ES-I3 (cell line): ENCODE measurements around the gene ZNF837.
"Not testable (repeated sequence)": the region's sequence is repeated elsewhere in the genome, so short reads cannot be mapped to it uniquely, and the experiment has no call there.

Experiments used
- H3K36me3 ChIP-seq: 2 replicates; pipeline ENCODE4 v1.6.1; 2013; ENCODE audit warnings: mild to moderate bottlenecking, low read length, control low read depth, moderate library complexity; ENCODE audit not compliant: insufficient read depth
- H3K4me1 ChIP-seq: 2 replicates; pipeline ENCODE4 v1.6.1; 2013; ENCODE audit warnings: mild to moderate bottlenecking, control low read depth, low read length; ENCODE audit not compliant: insufficient read depth
- H3K9ac ChIP-seq: 2 replicates; pipeline ENCODE4 v1.6.1; 2013; ENCODE audit warnings: low read depth, mild to moderate bottlenecking, low read length, moderate library complexity
- H3K9me3 ChIP-seq: 2 replicates; pipeline ENCODE4 v1.6.1; 2013; ENCODE audit warnings: mild to moderate bottlenecking, low read length, moderate library complexity; ENCODE audit not compliant: control insufficient read depth, insufficient read depth

ZNF837 gene

GRCh38 chr19:58353717-58354477 lies 26.9 kb downstream of the ZNF837 start:
- Histone ChIP-seq H3K36me3 (no peaks in the 10 kb centered on the region), H3K9ac (no peak overlapping the region), H3K4me1 (no peaks in the 10 kb centered on the region; the same call in 1 of the 2 replicates), H3K9me3 (no peaks in the 10 kb centered on the region)

- no peak within 1 kb of the TSS for H3K9ac ChIP-seq
- H3K9me3 ChIP-seq, result no peaks in the 10 kb centered on the region
- no peaks in the 10 kb centered on the region for H3K36me3 ChIP-seq
- H3K4me1 ChIP-seq, result no peaks in the 10 kb centered on the region; the same call in 1 of the 2 replicates
These were observed 27.8 kb downstream of the ZNF837 start, which contains the start of gene A1BG for GRCh38 chr19:58352760-58353671. Gene A1BG (minus strand): TSS chr19:58353492. CDS start chr19:58353437, 55 bp downstream.

- Histone ChIP-seq H3K36me3 (no peaks in the 10 kb centered on the region), H3K4me1 (no peaks in the 10 kb centered on the region), H3K9ac (no peak overlapping the region), H3K9me3 (no peaks in the 10 kb centered on the region)
These were observed 28.7 kb downstream of the ZNF837 start for GRCh38 chr19:58351990-58352755.

- no peaks in the 10 kb centered on the region for H3K9me3 ChIP-seq
- no peak overlapping the region for H3K9ac ChIP-seq
- no peaks in the 10 kb centered on the region for H3K4me1 ChIP-seq
- H3K36me3 ChIP-seq, result no peaks in the 10 kb centered on the region
These were observed 29.3 kb downstream of the ZNF837 start for GRCh38 chr19:58351558-58351878.

GRCh38 chr19:58350871-58351557 lies 29.8 kb downstream of the ZNF837 start:
- no peak overlapping the region for H3K9ac ChIP-seq
- no peaks in the 10 kb centered on the region for H3K36me3 ChIP-seq
- H3K4me1 ChIP-seq, result no peaks in the 10 kb centered on the region
- H3K9me3 ChIP-seq, result no peaks in the 10 kb centered on the region

- Histone ChIP-seq H3K9ac (no peak overlapping the region), H3K36me3 (0 out of 2 replicates have a peak, but pooled peaks cover 3% of the 10 kb centered on the region), H3K4me1 (no peaks in the 10 kb centered on the region), H3K9me3 (no peaks in the 10 kb centered on the region)
These were observed 30.6 kb downstream of the ZNF837 start for GRCh38 chr19:58350001-58350861.

- 0 out of 2 replicates have a peak, but pooled peaks cover 3% of the 10 kb centered on the region for H3K36me3 ChIP-seq
- H3K9me3 ChIP-seq, result no peaks in the 10 kb centered on the region
- no peaks in the 10 kb centered on the region for H3K4me1 ChIP-seq
- H3K9ac ChIP-seq, result no peak overlapping the region
These were observed 31.2 kb downstream of the ZNF837 start for GRCh38 chr19:58349590-58349989.

- H3K4me1 ChIP-seq, H3K9me3 ChIP-seq, H3K36me3 ChIP-seq: not testable (repeated sequence)
- H3K9ac ChIP-seq, result peak overlapping the region; percentile 99
These were observed 32.8 kb downstream of the ZNF837 start for GRCh38 chr19:58348080-58348479.

GRCh38 chr19:58346961-58347929 lies 33.6 kb downstream of the ZNF837 start:
- Histone ChIP-seq H3K36me3 (0 out of 2 replicates have a peak, but pooled peaks cover 3% of the 10 kb centered on the region), H3K4me1 (no peaks in the 10 kb centered on the region), H3K9me3 (no peaks in the 10 kb centered on the region), H3K9ac (peak overlapping the region; percentile 99)

GRCh38 chr19:58345558-58345957 lies 35.3 kb downstream of the ZNF837 start:
- no peaks in the 10 kb centered on the region for H3K4me1 ChIP-seq
- no peak overlapping the region for H3K9ac ChIP-seq
- H3K36me3 ChIP-seq, result 0 out of 2 replicates have a peak, but pooled peaks cover 3% of the 10 kb centered on the region

GRCh38 chr19:58338825-58339558 lies 41.8 kb downstream of the ZNF837 start:
- no peak overlapping the region for H3K9ac ChIP-seq
- peaks cover 3% of the 10 kb centered on the region; the same call in 1 of the 2 replicates for H3K9me3 ChIP-seq
- no peaks in the 10 kb centered on the region for H3K36me3 ChIP-seq
- H3K4me1 ChIP-seq, result no peaks in the 10 kb centered on the region

More at GRCh38 chr19:58345558-58345957, 35.3 kb downstream of the ZNF837 start:
- no peaks in the 10 kb centered on the region for H3K9me3 ChIP-seq

- Histone ChIP-seq H3K4me1 (no peaks in the 10 kb centered on the region), H3K36me3 (no peaks in the 10 kb centered on the region), H3K9me3 (peaks cover 3% of the 10 kb centered on the region; the same call in 1 of the 2 replicates), H3K9ac (no peak overlapping the region)
These were observed 42.5 kb downstream of the ZNF837 start for GRCh38 chr19:58338336-58338735.
